GM12873 (cell line): ENCODE results near the gene CTCFL.

Experiments used
- CTCF ChIP-seq: IDR thresholded peaks from 2 replicates; pipeline ENCODE4 v1.5.1; 2012; ENCODE audit warnings: low read depth, mild to moderate bottlenecking, moderate library complexity, low read length, control low read depth; ENCODE audit not compliant: insufficient read depth; ENCODE audit errors: missing control alignments

The CTCFL gene

GRCh38 chr20:57481281-57481711 lies 43.6 kb downstream of the CTCFL start:
- TF ChIP-seq CTCF = no peak

DNA sequence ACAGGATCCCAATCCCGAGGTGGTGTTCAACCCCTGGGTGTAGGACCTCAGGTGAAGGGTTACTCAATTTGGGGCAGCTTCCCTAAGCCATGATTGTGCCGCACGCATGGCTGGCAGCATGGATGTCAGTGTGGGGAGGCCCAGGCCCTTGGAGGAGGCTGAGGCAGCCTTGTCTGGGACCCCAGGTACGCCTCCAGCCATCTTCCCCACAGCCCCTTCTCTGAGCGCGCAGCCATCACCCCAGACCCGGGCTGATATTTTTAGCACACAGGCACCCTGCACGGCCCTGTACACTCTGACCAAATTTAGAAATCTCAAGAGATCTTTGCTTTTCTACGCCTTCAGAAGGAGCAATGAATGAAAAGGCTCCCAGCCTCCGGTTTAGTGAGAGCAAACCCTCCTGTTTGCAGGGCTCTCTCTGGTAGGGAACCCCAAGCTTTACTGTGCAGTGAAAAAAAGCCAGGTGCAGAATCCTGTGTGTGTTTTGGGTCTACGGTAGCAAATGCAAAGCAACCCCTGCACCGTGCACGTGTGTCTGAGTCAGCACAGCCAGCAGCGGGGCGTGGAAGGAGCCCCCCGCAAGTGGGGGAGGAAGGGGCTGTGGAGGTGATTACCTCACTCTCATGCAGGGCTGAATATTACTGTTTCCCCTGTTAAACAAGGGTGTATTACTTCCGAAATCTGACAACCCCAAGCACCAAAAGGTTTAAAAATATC lies 44.3 kb downstream of the CTCFL start:
- TF ChIP-seq CTCF = no peak

DNA sequence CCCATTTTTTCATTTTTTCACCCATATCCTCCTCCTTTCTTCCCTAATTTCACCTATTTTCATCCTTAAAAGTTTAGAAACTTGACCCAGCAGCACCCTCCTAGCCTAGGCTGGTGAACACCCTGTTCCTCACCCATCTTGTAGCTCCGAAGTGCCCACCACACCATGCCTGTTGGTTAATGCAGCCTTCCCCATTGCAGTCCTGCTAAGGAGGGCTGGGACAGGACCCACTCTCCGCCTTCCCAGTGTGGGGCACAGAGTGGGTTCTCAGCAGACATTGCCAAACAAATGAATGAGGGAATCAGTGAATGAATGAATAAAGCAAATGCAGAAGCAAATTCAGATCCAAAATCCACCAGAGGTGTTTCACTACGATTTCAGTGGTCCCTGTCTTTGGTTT lies 45.7 kb downstream of the CTCFL start:
- TF ChIP-seq CTCF = no peak

GRCh38 chr20:57478176-57478575 lies 46.8 kb downstream of the CTCFL start:
- TF ChIP-seq CTCF = no peak

DNA sequence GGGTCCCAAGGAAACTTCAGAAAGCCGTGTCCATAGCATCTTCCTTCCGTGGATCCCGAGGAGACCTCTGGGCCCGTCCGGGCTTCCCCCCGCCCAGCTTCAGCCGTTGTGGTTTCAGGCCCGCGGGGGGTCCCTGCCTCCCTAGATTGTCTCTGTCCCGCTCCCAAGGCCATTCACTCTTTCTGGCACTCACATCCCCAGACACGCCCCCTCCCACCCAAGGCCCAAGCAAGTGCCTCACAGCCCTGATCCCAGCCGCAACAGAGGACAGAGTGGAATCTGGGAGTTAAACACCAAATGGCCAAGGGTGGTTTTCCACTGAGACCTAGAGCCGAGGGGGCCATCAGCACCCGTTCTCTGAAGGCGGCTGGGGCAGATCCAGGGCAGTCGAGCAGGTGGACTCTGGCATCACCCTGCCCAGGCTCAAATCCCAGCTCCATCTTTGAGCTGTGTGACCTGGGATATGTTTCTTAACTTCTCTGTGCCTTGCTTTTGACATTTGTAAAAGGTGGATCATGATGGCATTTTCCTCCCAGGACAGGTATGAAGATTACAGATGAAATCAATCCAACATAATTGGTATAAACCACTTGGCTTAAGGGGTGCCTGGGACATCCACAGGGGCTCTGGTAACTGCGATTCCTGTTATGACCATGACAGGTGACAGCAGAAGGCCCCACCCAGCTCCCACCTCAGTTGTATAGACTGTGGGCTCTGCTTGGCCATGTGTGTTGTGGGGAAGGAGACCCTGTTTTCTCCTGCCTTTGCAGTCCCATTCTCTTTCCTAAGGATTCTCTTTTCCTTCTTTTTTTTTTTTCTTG lies 48.1 kb downstream of the CTCFL start:
- TF ChIP-seq CTCF = no peak

GRCh38 chr20:57476084-57476526 lies 48.8 kb downstream of the CTCFL start:
- no peak for TF ChIP-seq CTCF

DNA sequence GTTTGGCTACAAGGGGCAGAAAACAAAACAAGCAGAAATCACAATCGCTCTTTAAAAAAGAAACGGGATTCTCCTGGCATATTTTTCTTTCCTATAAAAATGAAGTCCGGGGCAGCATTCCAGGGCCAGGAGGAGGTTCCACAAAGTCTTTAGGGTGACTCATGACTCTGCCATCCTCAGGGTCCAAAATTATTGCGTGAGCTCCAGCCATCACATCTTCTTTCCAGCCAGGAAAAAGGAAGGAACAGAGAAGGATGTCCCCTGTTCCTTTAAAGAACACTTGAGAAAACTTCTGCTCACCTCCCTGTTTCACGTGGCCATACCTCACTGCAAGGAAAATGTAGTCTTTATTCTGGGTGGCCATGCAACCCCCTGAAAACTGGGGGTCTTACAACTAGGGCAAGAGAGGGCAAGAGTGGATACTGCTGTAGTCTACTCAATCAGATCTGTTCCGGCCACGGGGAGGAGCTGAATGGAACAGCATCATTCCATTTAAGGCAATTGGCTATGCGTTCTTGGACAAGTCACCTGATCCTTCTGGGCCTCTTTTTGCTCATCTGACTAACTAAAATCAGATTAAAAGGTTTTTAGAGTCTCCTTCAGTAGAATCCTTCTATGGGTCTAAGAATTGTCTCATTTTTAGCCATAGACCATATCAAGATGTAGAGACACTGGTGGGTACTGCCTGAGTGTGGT lies 49.4 kb downstream of the CTCFL start:
- TF ChIP-seq CTCF = no peak
